Type B pancreatic cell (in vitro differentiated cells): ENCODE results near the gene ADARB2. TPM values are rescaled to one million over a fixed set of nuclear protein-coding genes. Genes with fewer than 3 reads are reported as not detected.
"Not testable (repeated sequence)": the region's sequence is repeated elsewhere in the genome, so short reads cannot be mapped to it uniquely, and the experiment has no call there.

Experiments
- DNase-seq: peaks from one replicate; pipeline ENCODE4 v3.0.0; 2021; ENCODE audit warnings: mixed read lengths; ENCODE audit not compliant: unreplicated experiment; ENCODE audit errors: extremely low spot score
- H3K27ac Mint-ChIP-seq: 2 replicates; pipeline ENCODE4 v1.8.0; 2021; ENCODE audit warnings: mild to moderate bottlenecking, mixed read lengths
- H3K27me3 Mint-ChIP-seq: 2 replicates; pipeline ENCODE4 v1.8.0; 2021; ENCODE audit warnings: mixed read lengths
- H3K36me3 Mint-ChIP-seq: 2 replicates; pipeline ENCODE4 v1.8.0; 2021; ENCODE audit warnings: mixed read lengths
- H3K4me1 Mint-ChIP-seq: one replicate; pipeline ENCODE4 v1.8.0; 2021; ENCODE audit warnings: mixed read lengths; ENCODE audit not compliant: unreplicated experiment
- H3K4me3 Mint-ChIP-seq: 2 replicates; pipeline ENCODE4 v1.8.0; 2021; ENCODE audit warnings: mild to moderate bottlenecking, mixed read lengths
- H3K9me3 Mint-ChIP-seq: 2 replicates; pipeline ENCODE4 v1.8.0; 2021; ENCODE audit warnings: mixed read lengths
- total RNA-seq: library from RNA; stranded (reverse); gene quantifications from 2 replicates; pipeline ENCODE4 v1.2.1, GENCODE V29; 2021; ENCODE audit warnings: low replicate concordance
- TF ChIP-seq, protein P1 (sequence below): fragments of 200-600 bp; sonication (generic); conservative IDR thresholded peaks from 2 replicates; pipeline ENCODE4 v1.5.0; 2021; ENCODE audit warnings: antibody characterized with exemption, mild to moderate bottlenecking

ADARB2 gene
- total RNA-seq, 1 donor from 2014 or later, result 4.9 TPM

DNA sequence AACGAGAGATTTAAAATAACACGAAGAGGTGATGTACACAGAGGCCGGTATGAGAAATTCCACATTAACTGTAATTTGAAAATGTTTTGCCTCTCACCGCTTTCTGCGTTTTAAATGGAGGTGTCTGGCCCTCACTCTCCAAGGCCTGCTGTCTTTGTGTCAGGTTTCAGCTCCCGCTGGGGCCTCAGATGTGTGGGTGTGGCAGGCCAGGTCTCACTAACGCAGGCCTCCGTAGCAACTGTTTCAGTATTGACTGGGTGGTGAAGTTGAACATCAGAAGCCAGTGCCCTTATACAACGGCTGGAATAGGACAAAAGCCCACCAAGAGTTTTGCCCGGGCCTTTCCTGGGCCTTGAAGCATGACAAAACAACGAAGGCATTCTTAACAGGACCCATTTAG lies 303.1 kb downstream of the ADARB2 start:
- Mint-ChIP-seq H3K9me3 (no peaks in the 10 kb centered on the region), H3K4me3 (no peak overlapping the region), H3K27ac (no peak overlapping the region), H3K36me3 (no peaks in the 10 kb centered on the region), H3K27me3 (peaks cover 5% of the 10 kb centered on the region), H3K4me1 (peaks cover 15% of the 10 kb centered on the region)
- DNase-seq, result no peak
- TF ChIP-seq, protein P1, sequence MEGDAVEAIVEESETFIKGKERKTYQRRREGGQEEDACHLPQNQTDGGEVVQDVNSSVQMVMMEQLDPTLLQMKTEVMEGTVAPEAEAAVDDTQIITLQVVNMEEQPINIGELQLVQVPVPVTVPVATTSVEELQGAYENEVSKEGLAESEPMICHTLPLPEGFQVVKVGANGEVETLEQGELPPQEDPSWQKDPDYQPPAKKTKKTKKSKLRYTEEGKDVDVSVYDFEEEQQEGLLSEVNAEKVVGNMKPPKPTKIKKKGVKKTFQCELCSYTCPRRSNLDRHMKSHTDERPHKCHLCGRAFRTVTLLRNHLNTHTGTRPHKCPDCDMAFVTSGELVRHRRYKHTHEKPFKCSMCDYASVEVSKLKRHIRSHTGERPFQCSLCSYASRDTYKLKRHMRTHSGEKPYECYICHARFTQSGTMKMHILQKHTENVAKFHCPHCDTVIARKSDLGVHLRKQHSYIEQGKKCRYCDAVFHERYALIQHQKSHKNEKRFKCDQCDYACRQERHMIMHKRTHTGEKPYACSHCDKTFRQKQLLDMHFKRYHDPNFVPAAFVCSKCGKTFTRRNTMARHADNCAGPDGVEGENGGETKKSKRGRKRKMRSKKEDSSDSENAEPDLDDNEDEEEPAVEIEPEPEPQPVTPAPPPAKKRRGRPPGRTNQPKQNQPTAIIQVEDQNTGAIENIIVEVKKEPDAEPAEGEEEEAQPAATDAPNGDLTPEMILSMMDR, result no peak

DNA sequence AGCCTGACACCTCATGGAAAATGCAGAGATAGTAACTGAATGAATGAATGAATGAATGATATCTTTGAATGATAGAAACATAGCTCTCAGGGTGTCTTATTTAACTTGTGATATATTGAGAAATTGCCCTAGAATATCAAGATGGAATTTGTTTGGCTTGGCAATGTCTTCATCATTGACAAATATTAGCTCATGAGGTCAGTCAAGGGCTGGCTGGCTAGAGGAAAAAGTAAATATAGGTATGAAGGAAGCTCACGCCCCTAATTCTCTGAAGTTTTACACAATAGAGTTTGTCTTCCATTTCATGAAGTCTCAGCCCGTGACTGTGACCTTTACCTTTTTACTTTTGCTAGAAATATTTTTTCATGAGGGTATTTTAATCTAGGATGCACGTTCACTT lies 305.2 kb downstream of the ADARB2 start:
- no peak for DNase-seq
- Mint-ChIP-seq H3K36me3 (no peaks in the 10 kb centered on the region), H3K27me3 (no peaks in the 10 kb centered on the region), H3K27ac (no peak overlapping the region), H3K4me1 (peaks cover 15% of the 10 kb centered on the region), H3K9me3 (no peaks in the 10 kb centered on the region), H3K4me3 (no peak overlapping the region)
- TF ChIP-seq, protein P1, result no peak

DNA sequence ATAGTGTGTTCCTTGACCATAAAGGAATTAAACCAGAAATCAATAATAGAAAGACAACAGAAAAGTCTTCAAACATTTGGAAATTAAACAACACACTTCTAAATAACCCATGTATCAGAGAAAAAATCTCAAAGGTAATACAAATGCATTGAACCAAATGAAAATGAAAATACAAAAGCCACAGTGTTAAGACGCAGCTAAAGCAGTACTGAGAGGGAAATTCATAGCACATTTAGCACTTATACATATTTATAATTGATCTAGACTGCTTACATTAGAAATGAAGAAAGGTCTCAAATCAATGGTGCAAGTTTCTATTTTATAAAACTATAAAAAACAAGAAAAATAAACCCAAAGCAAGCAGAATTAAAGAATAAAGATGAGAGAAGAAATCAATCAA lies 306.1 kb downstream of the ADARB2 start:
- H3K4me3 Mint-ChIP-seq, result no peak overlapping the region
- H3K36me3 Mint-ChIP-seq, result no peaks in the 10 kb centered on the region
- no peak overlapping the region for H3K27ac Mint-ChIP-seq
- TF ChIP-seq, protein P1, result no peak
- H3K27me3 Mint-ChIP-seq, result no peaks in the 10 kb centered on the region
- no peak for DNase-seq
- peaks cover 15% of the 10 kb centered on the region for H3K4me1 Mint-ChIP-seq
- no peaks in the 10 kb centered on the region for H3K9me3 Mint-ChIP-seq

DNA sequence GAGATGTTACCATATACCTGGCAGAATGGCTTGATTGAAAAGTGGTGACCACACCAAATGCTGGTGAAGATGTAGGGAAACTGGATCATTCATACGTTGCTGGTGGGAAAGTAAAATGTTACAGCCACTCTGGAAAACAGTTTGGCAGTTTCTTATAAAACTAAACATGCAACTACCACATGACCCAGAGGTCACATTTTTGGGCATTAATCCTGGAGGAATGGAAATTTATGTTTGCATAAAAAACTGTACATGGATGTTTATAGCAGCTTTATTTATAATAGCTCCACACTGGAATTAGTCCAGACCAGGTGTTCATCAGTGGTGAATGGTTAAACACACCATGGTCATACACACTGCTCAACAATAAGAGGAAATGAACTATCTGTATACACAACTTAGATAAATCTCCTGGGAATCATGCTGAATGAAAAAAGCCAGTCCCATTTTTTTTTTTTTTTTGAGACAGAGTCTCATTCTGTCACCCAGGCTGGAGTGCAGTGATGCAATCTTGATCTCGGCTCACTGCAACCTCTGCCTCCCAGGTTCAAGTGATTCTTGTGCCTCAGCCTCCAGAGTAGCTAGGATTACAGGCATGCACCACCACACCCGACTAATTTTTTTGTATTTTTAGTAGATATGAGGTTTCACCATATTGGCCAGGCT lies 309.7 kb downstream of the ADARB2 start:
- H3K27me3 Mint-ChIP-seq, result peaks cover 12% of the 10 kb centered on the region
- H3K36me3 Mint-ChIP-seq, H3K4me1 Mint-ChIP-seq: not testable (repeated sequence)

DNA sequence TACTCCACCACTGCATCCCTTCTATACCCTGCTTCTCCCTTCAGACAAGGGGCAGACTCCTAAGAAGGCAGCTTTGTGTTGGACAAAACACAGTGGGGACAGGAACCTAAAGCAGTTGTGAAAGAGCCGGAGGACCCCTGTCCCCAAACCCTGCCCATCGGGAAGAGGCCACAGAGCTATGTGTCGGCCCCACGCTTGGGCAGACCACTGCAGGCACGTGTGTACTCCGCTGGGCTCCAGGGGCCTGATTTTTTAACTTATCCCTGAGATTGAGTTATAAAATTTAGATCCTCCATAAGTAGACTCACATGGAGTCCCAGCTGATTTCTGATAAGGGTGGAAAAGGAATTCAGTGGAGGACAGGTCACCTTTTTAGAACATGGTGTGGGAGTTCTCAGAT lies 310.5 kb downstream of the ADARB2 start:
- no peak for DNase-seq
- Mint-ChIP-seq H3K27me3 (peaks cover 14% of the 10 kb centered on the region), H3K9me3 (no peaks in the 10 kb centered on the region)

More for the DNA sequence above, 309.7 kb downstream of the ADARB2 start:
- DNase-seq, H3K4me3 Mint-ChIP-seq, H3K9me3 Mint-ChIP-seq, H3K27ac Mint-ChIP-seq: not testable (repeated sequence)

DNA sequence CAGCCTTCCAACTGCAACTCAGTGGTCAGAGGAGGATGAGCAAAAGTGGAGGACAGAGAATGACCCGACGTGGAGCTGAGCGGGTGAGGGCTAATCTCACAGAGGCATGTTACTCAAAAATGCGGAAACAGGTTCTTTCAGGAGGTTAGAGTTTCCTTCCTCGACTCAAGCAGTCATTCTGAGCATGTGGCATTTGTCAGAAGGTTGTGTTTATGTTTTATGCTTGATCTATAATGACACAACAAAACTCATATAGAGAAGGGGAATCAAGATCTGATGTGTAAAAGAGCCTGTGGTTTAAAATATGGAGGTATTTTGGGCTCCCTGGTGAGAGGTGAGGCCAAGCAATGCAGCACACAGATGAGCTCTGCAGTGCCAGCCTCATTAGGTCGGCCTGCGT lies 311.4 kb downstream of the ADARB2 start:
- Mint-ChIP-seq H3K4me1 (peaks cover 9% of the 10 kb centered on the region), H3K9me3 (no peaks in the 10 kb centered on the region), H3K36me3 (no peaks in the 10 kb centered on the region), H3K4me3 (no peak overlapping the region), H3K27me3 (peaks cover 22% of the 10 kb centered on the region), H3K27ac (no peak overlapping the region)
- no peak for DNase-seq
- TF ChIP-seq, protein P1, result no peak

More for the DNA sequence above, 310.5 kb downstream of the ADARB2 start:
- H3K4me1 Mint-ChIP-seq, result peaks cover under 1% of the 10 kb centered on the region
- no peaks in the 10 kb centered on the region for H3K36me3 Mint-ChIP-seq
- TF ChIP-seq, protein P1, result no peak
- no peak overlapping the region for H3K27ac Mint-ChIP-seq
- H3K4me3 Mint-ChIP-seq, result no peak overlapping the region
